ENCODE results near the gene CBR1. TPM values are rescaled to one million over a fixed set of nuclear protein-coding genes. Genes with fewer than 3 reads are reported as not detected.

Gene CBR1
- total RNA-seq = 10 to 100 TPM in 2 of 3 donors, 1 to 10 TPM in 1; 5.0 to 14.1 (median 12.4) TPM
- 23.5 TPM for total RNA-seq (2013)

GRCh38 chr21:36069713-36070583 is at the start of gene CBR1:
TSS of gene CBR1 (plus strand) at chr21:36070024. CDS start at chr21:36070116, 92 bp downstream.
- H3K27me3 ChIP-seq (ENCODE audit: control insufficient read depth, insufficient read depth, low read length) = no peaks in the 10 kb centered on the region
- peaks cover 8% of the 10 kb centered on the region for H3K9me3 ChIP-seq (ENCODE audit: control insufficient read depth, insufficient read depth, low read length)
- H3K4me3 Mint-ChIP-seq = peak within 1 kb of the TSS; percentile 90
- peaks cover 0 to 3% of the 10 kb centered on the region in 2 donors for H3K27me3 Mint-ChIP-seq (ENCODE audit: low read depth in 2 of 2)
- peaks cover 30 to 35% of the 10 kb centered on the region in 2 donors for H3K4me1 Mint-ChIP-seq
- H3K36me3 Mint-ChIP-seq = peaks cover 14% of the 10 kb centered on the region
- H3K27ac Mint-ChIP-seq = peak within 1 kb of the TSS; percentile 69 to 88
- under 1% methylated on average over 71 of the region's 71 CpGs for WGBS (ENCODE audit: insufficient coverage)
- intact Hi-C loops (cut with micrococcal nuclease) = loop anchor here (1.0 kb wide), 1 partner anchor 10 kb away; the partner anchor contains the start of gene SETD4
- H3K4me3 ChIP-seq (ENCODE audit: low read length) = peak within 1 kb of the TSS; percentile 72
- peak; percentile 69 to 93 for DNase-seq
- peak within 1 kb of the TSS; percentile 28 for H3K27ac ChIP-seq (ENCODE audit: low read length)
- H3K36me3 ChIP-seq (ENCODE audit: control insufficient read depth, insufficient read depth, low read length) = peaks cover 11% of the 10 kb centered on the region
- peaks cover 2 to 4% of the 10 kb centered on the region in 2 donors for H3K9me3 Mint-ChIP-seq
- peak; percentile 97 to 98 (median 98) for ATAC-seq
- H3K4me1 ChIP-seq (ENCODE audit: control insufficient read depth, insufficient read depth, low read length) = peaks cover 17% of the 10 kb centered on the region
- TF ChIP-seq, protein P1, sequence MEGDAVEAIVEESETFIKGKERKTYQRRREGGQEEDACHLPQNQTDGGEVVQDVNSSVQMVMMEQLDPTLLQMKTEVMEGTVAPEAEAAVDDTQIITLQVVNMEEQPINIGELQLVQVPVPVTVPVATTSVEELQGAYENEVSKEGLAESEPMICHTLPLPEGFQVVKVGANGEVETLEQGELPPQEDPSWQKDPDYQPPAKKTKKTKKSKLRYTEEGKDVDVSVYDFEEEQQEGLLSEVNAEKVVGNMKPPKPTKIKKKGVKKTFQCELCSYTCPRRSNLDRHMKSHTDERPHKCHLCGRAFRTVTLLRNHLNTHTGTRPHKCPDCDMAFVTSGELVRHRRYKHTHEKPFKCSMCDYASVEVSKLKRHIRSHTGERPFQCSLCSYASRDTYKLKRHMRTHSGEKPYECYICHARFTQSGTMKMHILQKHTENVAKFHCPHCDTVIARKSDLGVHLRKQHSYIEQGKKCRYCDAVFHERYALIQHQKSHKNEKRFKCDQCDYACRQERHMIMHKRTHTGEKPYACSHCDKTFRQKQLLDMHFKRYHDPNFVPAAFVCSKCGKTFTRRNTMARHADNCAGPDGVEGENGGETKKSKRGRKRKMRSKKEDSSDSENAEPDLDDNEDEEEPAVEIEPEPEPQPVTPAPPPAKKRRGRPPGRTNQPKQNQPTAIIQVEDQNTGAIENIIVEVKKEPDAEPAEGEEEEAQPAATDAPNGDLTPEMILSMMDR (IDR thresholded peaks at IDR 0.05) = no peak

DNA sequence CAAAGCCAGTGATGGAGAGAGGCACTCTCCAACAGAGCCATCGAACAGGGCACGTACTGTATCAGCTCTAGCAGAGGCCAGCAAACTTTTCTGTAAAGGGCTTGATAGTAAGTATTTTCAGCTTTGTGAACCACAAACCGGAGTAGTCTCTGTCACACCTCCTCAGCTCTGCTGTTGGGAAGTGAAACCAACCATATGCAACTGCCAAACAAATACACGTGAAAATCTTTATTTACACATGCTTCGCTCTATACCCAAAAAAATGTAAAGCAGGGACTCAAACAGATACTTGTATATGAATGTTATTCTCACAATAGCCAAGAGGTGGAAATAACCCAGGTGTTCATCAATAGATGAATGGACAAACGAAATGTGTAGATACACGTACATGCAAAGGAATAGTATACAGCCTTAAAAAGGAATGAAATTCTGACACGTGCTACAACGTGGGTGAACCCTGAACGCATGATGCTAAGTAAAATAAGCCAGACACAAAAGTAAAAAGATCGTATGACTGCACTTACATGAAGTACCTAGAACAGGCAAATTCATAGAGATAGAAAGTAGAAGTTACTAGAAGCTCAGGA is 48.5 kb upstream of the CBR1 start:
- Histone ChIP-seq H3K9me3 (ENCODE audit: control insufficient read depth, insufficient read depth, low read length) (no peaks in the 10 kb centered on the region), H3K4me1 (ENCODE audit: control insufficient read depth, insufficient read depth, low read length) (no peaks in the 10 kb centered on the region), H3K27me3 (ENCODE audit: control insufficient read depth, insufficient read depth, low read length) (no peaks in the 10 kb centered on the region), H3K4me3 (ENCODE audit: low read length) (no peak overlapping the region), H3K27ac (ENCODE audit: low read length) (no peak overlapping the region), H3K36me3 (ENCODE audit: control insufficient read depth, insufficient read depth, low read length) (no peaks in the 10 kb centered on the region)
- Mint-ChIP-seq H3K9me3 (no peaks in the 10 kb centered on the region), H3K27ac (no peak overlapping the region), H3K36me3 (no peaks in the 10 kb centered on the region), H3K4me3 (no peak overlapping the region), H3K27me3 (ENCODE audit: low read depth in 2 of 2) (peaks cover 0 to 2% of the 10 kb centered on the region in 2 donors), H3K4me1 (no peaks in the 10 kb centered on the region)
- WGBS (ENCODE audit: insufficient coverage) = 87% methylated on average over 9 of the region's 11 CpGs
- TF ChIP-seq, protein P1 (IDR thresholded peaks at IDR 0.05) = no peak
- intact Hi-C loops (cut with micrococcal nuclease) = no loop called here
- no peak for DNase-seq
- ATAC-seq = no peak

DNA sequence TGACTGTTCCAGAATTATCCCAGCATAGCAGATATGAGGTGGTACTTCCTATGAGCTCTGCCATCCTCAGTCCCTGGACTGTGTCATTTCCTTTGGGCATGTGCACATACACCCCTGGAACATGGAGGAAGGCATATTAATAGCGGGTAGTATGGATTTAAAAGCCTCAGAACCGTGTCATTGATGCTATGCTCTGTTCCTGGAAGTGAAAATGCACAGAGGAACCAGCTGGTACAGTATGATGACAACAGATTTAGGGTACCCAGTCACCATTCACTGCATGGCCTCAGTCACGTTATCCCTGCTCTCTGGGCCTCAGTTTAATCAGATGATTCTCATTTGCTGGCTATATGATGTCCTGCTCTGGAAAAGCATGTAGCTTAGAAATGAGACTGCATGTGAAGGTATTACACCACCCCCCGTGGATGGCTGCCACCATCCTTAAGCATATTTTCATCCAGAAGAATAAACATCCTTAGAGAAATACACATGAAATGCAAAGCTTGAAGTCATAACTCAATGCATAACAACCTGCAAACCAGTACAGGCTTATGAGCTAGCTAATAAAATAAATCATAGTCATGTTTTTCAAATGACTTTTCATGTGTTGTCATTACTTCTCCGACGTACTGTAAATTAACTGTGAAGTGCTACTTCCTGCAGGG is 47.3 kb upstream of the CBR1 start:
- 70% methylated on average over 4 of the region's 6 CpGs for WGBS (ENCODE audit: insufficient coverage)
- no peak overlapping the region for H3K4me3 Mint-ChIP-seq
- TF ChIP-seq, protein P1 (IDR thresholded peaks at IDR 0.05) = no peak
- DNase-seq = no peak
- intact Hi-C loops (cut with micrococcal nuclease) = no loop called here
- Histone ChIP-seq H3K4me3 (ENCODE audit: low read length) (no peak overlapping the region), H3K36me3 (ENCODE audit: control insufficient read depth, insufficient read depth, low read length) (no peaks in the 10 kb centered on the region), H3K27me3 (ENCODE audit: control insufficient read depth, insufficient read depth, low read length) (no peaks in the 10 kb centered on the region), H3K9me3 (ENCODE audit: control insufficient read depth, insufficient read depth, low read length) (no peaks in the 10 kb centered on the region), H3K4me1 (ENCODE audit: control insufficient read depth, insufficient read depth, low read length) (no peaks in the 10 kb centered on the region), H3K27ac (ENCODE audit: low read length) (no peak overlapping the region)
- H3K27me3 Mint-ChIP-seq (ENCODE audit: low read depth in 2 of 2) = peaks cover 0 to 2% of the 10 kb centered on the region in 2 donors
- no peak for ATAC-seq
- H3K9me3 Mint-ChIP-seq = no peaks in the 10 kb centered on the region
- H3K27ac Mint-ChIP-seq = no peak overlapping the region
- no peaks in the 10 kb centered on the region for H3K4me1 Mint-ChIP-seq
- no peaks in the 10 kb centered on the region for H3K36me3 Mint-ChIP-seq
